ENCODE measurements around the gene DCLK2.
A peak's percentile ranks its signal among the peaks of the same experiment; 100 is the strongest.

DCLK2 gene

GRCh38 chr4:150286656-150287055, 208.4 kb downstream of the DCLK2 start:
- no peak for DNase-seq

DNA sequence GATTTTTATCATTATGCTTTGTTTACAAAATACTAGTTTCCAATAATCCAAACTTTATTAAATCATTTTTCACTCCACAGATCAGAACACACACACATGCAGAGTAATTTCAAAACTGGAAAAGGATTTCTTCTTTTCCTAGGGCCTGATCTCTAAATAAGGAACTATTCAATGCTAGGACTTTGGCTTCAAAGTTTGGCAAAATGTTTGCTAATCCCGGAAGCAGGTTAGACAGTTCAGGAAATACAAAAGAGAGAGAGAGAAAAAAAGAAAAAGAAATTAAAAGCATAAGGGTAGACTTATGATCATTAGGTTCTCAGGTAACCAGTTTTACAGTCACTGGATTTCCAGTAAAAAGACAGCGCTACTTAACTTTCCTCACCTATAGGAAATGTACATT, 211.0 kb downstream of the DCLK2 start:
- DNase-seq = no peak

DNA sequence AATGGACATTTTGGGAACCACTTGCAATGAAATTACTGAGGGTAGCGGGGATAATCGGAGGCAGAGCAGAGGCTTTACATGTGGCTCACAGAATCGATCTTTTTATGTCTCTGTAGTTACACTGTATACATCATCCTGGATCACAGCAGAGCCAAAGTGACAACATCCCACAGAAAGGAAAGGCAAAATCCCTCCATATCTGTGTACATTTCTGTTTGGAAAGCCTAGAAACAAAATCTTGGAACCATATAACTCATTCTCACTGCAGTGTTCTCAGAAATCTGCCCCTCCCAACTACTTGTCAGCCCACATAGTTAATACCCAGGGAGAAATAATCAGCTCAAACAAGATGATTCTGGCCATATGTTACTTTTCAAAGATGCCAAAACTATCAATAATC, 211.6 kb downstream of the DCLK2 start:
- no peak for DNase-seq

GRCh38 chr4:150297861-150298474, 219.7 kb downstream of the DCLK2 start:
- DNase-seq = peak; percentile 45

- no peak for DNase-seq
These were observed 221.6 kb downstream of the DCLK2 start for GRCh38 chr4:150299816-150300215.

- DNase-seq = no peak
These were observed 224.3 kb downstream of the DCLK2 start for GRCh38 chr4:150302553-150302952.

- DNase-seq = no peak
These were observed 227.8 kb downstream of the DCLK2 start for GRCh38 chr4:150305995-150306394.

- DNase-seq = no peak
These were observed 228.5 kb downstream of the DCLK2 start for GRCh38 chr4:150306719-150307118.

Data from NCI-H526 treated with DMSO at 0.1 percent for 48 hours (cell line).